ENCODE measurements around the gene NFIA. TPM values are rescaled to one million over a fixed set of nuclear protein-coding genes. Genes with fewer than 3 reads are reported as not detected.

NFIA gene
- total and polyA plus RNA-seq, 8 donors, result 9.6 to 108 (median 37.2) TPM

DNA sequence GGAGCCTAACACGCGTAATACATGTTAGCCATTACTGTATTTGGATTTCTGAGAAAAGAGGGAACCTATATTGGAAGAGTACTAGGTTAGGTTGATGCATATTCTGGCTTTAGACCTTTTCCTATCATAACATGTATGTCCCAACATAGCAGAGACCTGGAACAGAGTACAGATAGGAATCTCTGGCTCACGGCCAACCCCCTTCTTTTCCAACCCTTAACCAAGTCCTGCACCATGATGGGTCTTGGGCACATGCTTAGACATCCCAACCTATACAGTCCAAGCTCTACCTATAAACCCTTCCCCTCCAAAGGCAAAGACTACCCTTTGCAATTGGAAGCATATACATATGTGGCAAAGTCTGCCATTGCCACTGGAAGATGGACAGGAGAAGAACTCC, 414.7 kb downstream of the NFIA start:
- TF ChIP-seq POLR2AphosphoS5 (IDR thresholded peaks at IDR 0.05), result no peak
- no peak for TF ChIP-seq EP300 (IDR thresholded peaks at IDR 0.05)
- TF ChIP-seq, protein P1, sequence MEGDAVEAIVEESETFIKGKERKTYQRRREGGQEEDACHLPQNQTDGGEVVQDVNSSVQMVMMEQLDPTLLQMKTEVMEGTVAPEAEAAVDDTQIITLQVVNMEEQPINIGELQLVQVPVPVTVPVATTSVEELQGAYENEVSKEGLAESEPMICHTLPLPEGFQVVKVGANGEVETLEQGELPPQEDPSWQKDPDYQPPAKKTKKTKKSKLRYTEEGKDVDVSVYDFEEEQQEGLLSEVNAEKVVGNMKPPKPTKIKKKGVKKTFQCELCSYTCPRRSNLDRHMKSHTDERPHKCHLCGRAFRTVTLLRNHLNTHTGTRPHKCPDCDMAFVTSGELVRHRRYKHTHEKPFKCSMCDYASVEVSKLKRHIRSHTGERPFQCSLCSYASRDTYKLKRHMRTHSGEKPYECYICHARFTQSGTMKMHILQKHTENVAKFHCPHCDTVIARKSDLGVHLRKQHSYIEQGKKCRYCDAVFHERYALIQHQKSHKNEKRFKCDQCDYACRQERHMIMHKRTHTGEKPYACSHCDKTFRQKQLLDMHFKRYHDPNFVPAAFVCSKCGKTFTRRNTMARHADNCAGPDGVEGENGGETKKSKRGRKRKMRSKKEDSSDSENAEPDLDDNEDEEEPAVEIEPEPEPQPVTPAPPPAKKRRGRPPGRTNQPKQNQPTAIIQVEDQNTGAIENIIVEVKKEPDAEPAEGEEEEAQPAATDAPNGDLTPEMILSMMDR (IDR thresholded peaks at IDR 0.05), result no peak
- no peak for TF ChIP-seq POLR2A (IDR thresholded peaks at IDR 0.05)
- Histone ChIP-seq H3K36me3 (no peaks in the 10 kb centered on the region), H3K27me3 (no peaks in the 10 kb centered on the region), H3K9me3 (no peaks in the 10 kb centered on the region), H3K4me1 (peaks cover 0 to 8% (median 3%) of the 10 kb centered on the region in 4 donors), H3K27ac (no peak overlapping the region), H3K4me3 (no peak overlapping the region)
- no peak for DNase-seq
- intact Hi-C loops (cut with DNase I; ENCODE audit: low total_unique reads), result no loop called here
- 44 to 66% (median 55%) methylated on average over 3 of the region's 3 CpGs for WGBS, 5 donors

DNA sequence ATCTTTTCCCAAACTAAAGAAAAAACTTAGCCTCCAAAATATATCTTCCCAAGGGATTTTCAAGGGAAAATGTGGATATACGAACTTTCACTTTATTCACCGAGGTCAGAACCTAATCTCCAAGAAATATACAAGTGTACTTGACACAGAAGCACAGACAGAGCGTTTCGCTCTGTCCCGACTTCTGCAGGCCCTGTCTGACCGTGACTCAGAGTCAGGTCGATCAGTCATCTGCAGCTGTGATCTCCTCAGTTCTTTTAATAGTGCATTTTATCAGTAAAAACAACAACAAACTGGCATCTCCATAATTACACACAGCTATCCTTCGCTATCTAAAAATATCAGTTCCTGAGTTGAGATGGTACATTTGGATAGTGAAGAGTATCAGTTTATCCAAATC, 416.0 kb downstream of the NFIA start:
- Histone ChIP-seq H3K27ac (no peak overlapping the region), H3K36me3 (no peaks in the 10 kb centered on the region), H3K4me3 (no peak overlapping the region), H3K4me1 (peaks cover 0 to 8% (median 2%) of the 10 kb centered on the region in 4 donors), H3K27me3 (no peaks in the 10 kb centered on the region), H3K9me3 (no peaks in the 10 kb centered on the region)
- DNase-seq, result no peak
- WGBS, 5 donors, result 84 to 91% (median 90%) methylated on average over 8 of the region's 8 CpGs
- TF ChIP-seq EP300 (IDR thresholded peaks at IDR 0.05), result no peak
- TF ChIP-seq POLR2A (IDR thresholded peaks at IDR 0.05), result no peak
- TF ChIP-seq, protein P1 (IDR thresholded peaks at IDR 0.05), result no peak
- TF ChIP-seq POLR2AphosphoS5 (IDR thresholded peaks at IDR 0.05), result no peak
- intact Hi-C loops (cut with DNase I; ENCODE audit: low total_unique reads), result no loop called here

DNA sequence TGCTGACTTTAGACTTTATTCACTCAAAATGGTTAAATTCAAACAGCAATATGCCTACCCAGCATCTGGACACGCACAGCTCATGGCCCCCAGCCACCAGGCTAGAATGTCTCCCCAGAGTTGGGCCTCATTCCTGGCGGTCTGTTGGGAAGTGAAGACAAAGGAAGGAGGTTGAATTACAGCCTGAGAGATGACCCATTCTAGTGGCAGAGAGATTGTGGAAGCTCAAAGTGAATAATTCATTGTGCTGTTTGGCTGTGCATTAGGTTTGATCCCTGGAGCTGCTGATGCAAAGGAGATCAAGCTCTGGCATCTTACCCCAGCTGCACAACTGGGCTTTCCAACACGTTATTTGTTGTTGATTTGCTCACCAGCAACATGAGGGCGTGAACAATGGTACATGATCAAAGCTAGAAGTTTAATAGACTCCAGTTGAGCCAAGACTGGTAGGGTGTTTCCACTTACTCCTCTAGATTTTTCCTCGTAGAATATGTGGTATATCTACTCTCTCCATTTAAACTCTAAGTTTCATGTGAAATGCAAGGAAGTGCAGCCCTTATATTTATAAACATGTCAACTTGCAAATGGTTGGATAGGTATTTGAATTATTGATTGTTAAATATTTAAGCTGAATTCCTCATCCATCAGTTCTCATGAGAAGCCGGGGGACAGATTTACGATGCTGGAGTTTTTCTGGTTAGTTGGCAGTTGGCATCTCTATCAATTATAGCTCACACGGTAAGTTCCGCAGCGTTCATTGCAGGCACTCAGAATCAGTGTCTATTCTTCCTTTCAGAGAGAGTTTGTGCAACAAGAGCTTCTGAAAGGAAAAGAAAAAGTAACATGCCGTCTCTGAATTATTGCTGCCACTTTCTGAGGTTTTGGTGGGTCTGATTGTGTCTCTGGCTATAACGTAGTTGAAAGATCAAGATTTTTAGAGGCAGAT, 419.9 kb downstream of the NFIA start:
- Histone ChIP-seq H3K9me3 (no peaks in the 10 kb centered on the region), H3K4me3 (no peak overlapping the region), H3K4me1 (peaks cover 0 to 2% (median 0%) of the 10 kb centered on the region in 4 donors), H3K36me3 (no peaks in the 10 kb centered on the region), H3K27me3 (no peaks in the 10 kb centered on the region), H3K27ac (no peak overlapping the region)
- no peak for TF ChIP-seq EP300 (IDR thresholded peaks at IDR 0.05)
- TF ChIP-seq POLR2AphosphoS5 (IDR thresholded peaks at IDR 0.05), result no peak
- TF ChIP-seq, protein P1 (IDR thresholded peaks at IDR 0.05), result no peak
- TF ChIP-seq POLR2A (IDR thresholded peaks at IDR 0.05), result no peak
- 73 to 80% (median 76%) methylated on average over 12 of the region's 12 CpGs for WGBS, 5 donors
- DNase-seq, result no peak
- intact Hi-C loops (cut with DNase I; ENCODE audit: low total_unique reads), result no loop called here

DNA sequence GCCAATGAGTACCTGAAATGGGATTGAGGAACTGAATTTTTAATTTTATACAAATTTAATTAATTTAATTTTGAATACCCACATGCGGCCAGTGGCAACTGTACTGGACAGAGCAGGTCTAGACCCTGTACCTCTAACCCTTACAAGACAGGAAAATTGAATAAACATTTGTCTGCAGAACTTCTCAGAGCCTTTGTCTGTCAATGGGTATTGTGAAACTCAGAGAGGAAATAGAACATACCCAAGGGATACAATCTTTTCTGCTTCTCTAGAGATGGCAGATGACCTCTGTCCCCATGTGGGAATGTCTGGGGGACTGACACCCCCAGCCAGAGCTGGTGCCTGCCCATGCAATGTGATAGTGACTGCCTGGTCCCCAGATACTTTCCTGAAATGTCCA, 421.9 kb downstream of the NFIA start:
- no peaks in the 10 kb centered on the region for H3K4me1 ChIP-seq
- no peaks in the 10 kb centered on the region for H3K9me3 ChIP-seq
- H3K27me3 ChIP-seq, result no peaks in the 10 kb centered on the region
- H3K4me3 ChIP-seq, result no peak overlapping the region
- 89 to 96% (median 96%) methylated on average over 1 of the region's 1 CpG for WGBS, 5 donors
- intact Hi-C loops (cut with DNase I; ENCODE audit: low total_unique reads), result no loop called here
- no peak overlapping the region for H3K27ac ChIP-seq
- no peak for TF ChIP-seq POLR2A (IDR thresholded peaks at IDR 0.05)
- no peak for TF ChIP-seq POLR2AphosphoS5 (IDR thresholded peaks at IDR 0.05)
- TF ChIP-seq, protein P1 (IDR thresholded peaks at IDR 0.05), result no peak
- no peak for TF ChIP-seq EP300 (IDR thresholded peaks at IDR 0.05)
- H3K36me3 ChIP-seq, result no peaks in the 10 kb centered on the region
- DNase-seq, result no peak
